SW480 (cell line): Measurements from ENCODE around the gene SMARCE1.
A peak's percentile ranks its signal among the peaks of the same experiment; 100 is the strongest.

Experiments used
- DNase-seq: peaks from one replicate; pipeline ENCODE4 v3.0.0-alpha.2; 2016; ENCODE audit warnings: low spot score

Gene SMARCE1

DNA sequence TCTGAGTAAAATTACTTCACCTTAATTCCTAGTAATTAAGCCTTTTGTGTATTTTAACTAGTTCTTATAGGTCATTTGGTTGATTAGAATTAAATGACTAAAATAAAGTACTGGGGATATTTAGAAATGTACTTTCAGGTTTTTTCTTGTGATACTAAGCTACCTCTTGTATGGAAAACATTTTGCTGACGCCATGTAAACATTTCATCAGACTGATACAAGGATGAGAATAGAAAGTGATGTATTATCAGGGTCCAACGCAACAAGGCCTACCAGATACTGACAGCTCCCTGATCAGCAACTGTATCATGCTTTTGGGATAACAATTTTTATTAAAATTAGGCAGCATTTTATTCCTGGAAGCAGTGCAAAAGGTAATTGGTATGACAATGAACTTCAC lies 1.7 kb downstream of the SMARCE1 start:
- no peak for DNase-seq

DNA sequence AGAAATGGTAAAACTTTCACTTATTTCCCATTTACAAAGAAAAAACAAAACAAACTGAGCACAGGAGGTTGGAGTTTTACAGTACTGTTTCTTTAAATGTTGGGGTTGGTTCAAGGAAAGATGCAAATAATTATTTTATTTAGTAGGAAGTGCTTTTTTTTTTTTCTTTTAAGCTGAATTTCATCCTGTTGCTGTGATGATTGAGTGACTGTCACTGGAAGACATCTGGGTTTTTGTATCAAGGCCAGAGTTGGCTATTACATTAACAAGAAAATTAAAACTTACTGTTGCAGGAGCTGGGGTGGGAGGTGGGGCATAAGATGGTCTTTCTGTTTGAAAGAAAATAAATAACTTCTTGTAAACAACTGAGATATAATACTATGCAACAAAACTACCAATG lies 2.3 kb downstream of the SMARCE1 start:
- DNase-seq, result no peak

DNA sequence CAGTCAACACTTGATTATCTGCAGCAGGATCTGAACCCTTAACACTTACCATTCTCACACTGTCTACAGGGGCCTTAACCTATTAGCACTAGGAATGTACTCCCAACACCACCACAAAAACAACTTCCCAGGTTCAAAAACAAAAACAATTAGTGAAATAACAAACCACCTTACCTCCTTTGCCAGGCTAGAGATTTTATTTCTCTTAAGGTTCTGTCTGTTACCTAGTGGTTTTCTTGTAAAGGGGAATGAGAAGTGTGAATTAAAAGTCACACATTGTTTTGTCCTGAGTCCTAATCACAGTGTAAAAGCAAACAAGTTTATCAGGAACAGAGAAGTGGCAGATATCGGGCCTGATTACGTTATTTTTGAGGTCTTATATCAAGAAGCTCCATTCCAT lies 9.7 kb downstream of the SMARCE1 start:
- no peak for DNase-seq

DNA sequence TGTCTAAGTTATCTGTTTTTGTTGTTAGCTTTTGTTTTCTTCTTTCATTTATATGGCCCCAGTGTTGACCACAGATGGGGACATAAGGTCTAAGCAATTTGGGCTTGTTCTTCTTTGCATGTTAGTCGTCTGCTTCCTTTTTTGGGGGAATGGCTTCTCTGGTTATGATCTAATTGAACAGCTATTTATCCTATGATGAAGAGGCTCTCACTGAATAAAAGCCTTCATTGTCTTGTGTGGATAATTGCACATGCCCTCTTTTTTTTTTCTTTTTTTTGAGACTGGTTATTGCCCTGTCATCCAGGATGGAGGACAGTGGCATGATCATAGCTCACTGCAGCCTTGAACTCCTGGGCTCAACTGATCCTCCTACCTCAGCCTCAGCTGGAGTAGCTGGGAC lies 13.7 kb downstream of the SMARCE1 start:
- peak; percentile 33 for DNase-seq

DNA sequence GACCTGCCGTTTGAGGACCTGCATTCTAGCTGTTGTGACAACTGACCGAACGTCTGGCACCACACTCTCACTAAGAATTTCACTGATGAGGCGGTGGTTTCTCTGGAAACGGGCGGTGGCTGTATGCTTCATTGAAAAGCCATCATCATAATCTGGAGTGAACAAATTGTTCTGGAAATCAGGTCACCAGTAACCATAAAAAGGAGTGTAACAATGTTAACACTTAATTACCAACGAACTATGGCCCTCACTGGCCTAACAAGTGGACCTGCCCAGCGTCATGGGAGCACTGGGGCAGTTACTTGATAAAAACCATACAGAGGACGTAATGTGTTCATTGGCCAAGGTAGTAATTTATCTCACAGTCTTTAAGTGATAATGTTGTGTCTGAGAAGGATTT lies 15.4 kb downstream of the SMARCE1 start:
- no peak for DNase-seq

DNA sequence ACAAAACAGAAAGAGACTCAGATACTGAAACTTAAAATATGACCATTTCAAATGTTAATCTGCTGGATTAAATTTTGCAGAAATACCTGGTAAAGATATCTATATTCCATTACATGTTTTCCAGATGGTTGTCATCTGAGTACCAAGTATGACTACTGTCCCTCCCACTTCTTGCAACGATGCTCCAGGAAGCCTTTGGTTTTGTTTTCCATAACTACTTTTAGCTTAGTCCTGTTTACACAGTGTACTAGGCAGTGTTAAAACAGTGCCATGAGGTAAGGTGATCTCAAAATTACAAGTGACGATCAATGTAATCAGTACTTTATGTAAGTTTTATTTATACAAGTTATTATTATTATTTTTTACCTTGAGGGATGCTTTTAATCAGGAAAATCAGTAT lies 17.8 kb downstream of the SMARCE1 start:
- DNase-seq, result no peak

DNA sequence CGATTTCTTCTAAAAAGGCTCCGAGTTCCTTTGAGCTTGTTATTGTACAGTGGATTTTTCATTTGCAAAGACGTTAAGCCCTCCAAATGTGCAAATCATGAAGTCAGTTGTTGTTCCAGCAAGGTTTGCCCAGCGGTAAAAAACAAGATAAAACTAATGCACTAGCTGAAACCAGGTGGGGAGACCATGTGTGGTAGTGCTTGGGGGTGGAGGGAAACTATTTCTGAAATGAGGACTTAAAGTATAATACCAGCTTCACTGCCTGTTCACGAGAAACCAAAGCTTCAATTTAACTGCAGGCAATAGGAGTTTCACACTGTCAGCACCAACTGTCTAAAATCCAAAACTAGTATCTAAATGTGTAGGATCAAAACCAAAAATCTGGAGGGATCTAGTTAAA lies 22.3 kb downstream of the SMARCE1 start:
- DNase-seq, result no peak

DNA sequence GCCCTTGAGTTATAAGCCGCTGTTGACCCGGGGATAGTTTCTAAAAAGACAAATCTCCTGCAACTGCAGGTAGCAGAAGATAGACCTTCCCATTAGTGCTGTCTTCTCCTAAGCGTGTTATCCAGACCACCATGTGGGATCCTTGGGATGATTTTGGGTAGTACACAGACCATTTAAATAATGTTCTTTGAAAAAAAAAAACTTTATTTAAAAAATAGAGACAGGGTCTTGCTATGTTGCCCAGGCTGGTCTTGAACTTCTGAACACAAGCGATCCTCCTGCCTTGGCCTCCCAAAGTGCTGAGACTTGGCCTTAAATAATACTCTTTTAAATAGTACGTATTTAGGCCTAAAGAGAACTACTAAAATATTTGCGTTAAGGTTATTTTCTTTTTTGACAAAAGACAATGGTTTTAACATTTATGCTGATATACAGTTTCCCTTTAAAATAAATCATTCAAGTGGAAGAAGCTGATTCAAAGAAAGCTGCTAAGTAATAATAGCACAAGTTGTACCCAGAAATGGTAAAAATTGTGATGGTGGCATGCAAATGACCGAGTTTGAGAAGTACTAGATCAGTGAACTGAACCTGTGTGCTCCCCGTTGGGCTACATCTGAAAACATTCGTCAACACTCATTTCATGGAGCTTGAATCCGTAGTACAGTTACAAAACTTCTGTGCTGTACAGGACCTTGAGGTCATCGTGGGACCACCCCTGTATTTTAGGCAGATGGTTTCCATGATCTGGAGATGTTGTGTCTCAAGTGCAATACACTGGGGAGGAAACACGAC lies 24.0 kb downstream of the SMARCE1 start:
- no peak for DNase-seq

DNA sequence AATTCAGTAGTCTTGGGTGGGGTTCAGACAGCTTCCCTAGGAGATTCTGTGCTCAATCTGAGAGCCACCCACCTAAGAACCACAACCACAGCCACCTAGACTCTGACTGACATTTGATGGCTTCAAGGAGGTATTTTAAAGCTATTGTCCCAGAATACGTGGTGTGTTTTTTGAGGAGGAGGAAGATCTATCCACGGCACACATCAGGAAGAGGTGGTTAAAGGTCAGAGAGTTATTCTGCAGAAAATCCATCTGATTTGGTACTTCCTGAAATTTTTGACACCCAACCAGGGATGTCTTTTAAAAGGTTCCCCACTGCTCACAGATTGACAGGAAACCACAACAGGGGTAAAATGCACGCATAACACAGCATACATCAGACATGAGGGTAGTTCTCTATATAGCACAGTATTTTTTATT lies 25.1 kb downstream of the SMARCE1 start:
- no peak for DNase-seq

DNA sequence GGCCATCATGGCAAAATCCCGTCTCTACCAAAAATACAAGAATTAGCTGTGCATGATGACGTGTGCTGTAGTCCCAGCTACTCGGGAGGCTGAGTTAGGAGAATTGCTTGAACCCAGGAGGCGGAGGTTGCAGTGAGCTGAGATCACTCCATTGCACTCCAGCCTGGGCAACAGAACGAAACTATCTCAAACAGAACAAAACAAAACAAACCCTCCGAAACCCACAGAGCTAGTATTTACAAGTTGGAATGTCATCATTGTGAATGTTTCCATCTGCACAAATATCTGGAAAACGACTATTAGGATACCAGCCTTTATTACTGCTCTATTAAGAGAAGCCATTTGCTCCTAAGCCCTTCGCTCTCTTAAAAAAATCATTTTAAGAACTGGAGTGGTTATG lies 26.0 kb downstream of the SMARCE1 start:
- no peak for DNase-seq

DNA sequence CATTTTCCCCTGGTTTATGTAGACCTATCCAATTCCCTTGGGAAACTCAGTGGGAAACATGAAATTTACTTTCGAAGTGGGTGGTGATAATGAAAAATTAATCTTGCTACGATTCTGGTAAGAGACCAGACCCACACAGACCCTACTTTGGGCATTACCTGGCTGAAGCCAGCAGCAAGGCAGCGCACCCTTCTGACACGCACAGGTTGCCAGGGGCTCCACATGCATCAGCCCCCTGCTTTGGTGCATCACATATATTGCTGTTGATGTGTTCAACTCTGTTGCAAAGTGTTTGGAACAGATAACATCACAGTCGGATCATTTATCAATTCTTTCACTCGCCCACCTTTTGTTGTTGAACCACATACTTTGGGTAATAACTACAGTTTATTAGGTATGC lies 26.6 kb downstream of the SMARCE1 start:
- DNase-seq, result no peak

DNA sequence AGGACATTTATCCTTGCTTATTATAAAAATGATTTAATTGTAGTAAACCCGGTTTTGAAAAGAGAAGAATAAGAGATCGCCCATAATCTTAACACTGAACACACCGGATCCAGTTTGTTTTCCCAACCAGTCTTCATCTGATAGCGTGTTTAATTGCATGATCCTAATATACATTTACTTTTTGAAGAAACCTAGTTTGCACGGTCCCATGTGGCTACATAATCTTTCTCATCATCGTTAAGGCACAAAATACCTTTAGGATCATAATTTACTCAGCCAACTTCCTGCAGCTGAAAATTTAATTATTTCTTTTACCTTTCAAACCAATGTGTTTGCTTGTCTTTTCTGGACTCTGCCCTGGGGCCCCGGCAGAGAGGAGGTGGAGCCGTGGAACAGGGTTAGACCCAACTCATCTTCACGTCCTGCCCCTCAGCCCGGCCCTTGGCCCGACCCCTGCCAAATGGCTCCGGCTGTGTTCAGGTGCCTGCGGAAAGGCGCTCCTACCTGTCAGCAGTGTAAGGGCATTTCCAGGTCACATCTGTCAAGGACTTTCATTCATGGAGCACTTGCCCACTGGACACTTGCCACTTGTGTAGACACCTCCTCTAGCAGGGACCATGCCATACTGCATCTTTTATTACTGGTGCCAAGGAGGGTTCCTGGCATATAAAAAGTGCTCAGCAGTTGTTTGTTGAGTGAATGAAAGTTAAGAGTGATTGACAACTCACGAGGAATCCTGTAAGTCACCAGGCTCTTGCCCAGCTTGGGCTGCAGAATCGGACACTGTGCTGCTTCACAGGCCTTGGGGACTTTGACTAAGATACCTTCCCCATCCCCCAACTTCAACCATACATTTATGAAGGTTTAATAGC lies 28.6 kb downstream of the SMARCE1 start:
- no peak for DNase-seq

DNA sequence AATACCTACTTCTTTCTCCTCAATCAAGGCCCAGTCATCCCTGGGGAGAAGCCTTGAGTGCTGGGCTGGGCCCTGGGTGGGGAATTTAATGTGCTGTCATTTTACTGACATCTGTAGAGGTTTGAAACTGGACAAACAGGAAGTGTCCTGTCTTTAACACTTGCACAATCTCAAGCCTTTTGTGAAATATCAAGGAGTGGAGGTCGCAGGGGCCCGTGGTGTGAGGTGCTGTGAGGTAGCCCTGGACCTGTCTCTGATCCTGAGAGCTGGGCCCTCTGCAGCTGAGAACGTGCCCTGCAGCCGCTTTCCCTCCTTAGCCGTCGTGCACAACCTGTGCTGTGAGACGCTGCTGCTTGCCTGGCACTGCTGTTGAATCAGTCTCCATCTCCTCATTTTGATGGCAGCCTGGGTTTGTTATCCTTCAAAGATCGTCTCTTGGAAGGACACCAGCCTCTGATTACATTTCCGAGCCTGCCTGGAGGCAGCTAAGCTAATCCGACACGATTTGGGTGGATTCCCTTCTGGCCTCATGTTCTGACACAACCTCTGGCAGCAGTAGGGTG lies 29.9 kb downstream of the SMARCE1 start:
- DNase-seq, result no peak

DNA sequence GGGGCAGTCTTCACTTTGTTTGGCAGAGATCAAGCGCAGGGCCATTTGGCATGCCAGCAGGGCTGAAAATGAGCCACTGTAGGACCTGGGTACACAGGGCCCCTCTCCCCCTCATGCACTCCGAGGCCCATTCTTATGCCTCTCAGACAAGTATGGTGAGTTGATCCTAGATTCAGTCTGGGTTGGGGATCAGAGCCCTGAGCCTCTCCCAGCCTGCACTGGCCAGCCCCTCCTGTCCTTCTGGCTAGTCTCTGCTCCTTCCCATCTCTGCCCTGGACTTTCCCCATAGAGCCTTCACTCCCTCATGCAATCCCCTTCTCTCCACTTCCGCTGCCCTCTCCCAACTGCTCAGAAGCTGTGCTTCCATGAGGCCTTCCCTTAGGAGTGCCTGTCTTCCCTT lies 31.0 kb downstream of the SMARCE1 start:
- no peak for DNase-seq

DNA sequence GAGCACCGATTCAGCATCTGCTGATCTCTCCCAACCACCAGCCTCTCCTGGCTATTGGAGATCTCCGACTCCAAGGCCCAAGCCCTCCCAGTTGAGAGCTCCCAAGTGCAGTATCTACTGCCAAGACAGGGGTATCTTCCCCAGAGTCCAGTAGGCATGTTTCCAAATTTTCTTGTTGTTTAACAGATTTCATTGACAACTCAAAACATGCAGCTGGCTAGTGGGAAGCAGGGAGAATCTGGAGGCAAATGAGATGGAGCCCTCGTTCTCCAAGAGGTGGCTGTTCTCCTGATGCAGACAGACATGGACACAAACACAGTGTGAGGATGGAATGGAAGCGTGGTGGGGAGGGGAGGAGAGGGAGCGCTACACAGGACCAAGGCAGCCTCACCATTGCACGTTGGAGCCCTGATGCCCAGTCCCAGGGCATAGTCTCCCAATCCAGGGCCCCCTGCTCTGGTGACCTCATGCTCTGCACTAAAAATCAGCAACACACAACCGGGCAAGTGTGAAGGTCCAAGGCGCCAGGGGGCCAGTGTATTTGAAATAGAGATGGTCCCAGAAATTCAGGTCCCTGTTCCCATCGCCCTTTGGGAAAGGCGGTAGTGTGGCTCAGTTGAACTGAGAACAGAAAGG lies 31.7 kb downstream of the SMARCE1 start:
- DNase-seq, result no peak

DNA sequence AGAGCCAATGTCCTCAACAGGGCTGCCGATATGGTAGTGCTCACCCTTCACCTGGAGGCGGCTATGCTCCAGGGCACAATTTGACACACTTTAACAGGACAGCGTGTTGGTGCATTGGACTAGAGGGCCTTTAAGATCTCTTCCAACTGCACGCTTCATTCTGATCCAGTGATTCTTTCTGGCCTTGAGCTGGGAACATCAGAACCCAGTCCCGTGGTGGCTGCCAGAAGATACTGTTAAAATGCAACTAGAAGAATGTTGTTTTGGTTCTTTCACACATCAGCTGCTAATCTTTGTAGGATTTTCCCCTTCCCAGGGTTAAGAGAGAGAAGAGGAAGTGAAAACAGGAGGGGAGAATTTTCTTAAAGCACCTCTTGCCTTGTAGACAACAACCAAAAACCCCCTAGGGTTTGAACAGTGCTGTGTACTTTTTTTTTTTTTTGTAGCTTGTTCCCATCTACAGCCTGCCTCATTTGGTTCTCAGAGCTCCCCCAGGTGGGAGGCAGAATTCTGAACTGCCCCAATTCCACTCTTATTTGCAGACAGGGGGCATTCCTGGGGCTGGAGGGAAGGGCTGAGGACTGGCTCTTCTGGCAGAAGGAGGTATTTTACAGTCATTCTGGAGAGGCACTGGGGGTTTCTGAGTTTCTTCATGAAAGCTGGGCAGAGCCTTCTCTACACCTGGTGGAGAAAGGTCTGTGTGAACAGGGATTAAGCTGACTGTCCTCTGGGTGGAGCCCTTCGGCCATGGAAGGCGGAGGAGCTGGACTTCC lies 32.4 kb downstream of the SMARCE1 start:
- DNase-seq, result peak; percentile 78

DNA sequence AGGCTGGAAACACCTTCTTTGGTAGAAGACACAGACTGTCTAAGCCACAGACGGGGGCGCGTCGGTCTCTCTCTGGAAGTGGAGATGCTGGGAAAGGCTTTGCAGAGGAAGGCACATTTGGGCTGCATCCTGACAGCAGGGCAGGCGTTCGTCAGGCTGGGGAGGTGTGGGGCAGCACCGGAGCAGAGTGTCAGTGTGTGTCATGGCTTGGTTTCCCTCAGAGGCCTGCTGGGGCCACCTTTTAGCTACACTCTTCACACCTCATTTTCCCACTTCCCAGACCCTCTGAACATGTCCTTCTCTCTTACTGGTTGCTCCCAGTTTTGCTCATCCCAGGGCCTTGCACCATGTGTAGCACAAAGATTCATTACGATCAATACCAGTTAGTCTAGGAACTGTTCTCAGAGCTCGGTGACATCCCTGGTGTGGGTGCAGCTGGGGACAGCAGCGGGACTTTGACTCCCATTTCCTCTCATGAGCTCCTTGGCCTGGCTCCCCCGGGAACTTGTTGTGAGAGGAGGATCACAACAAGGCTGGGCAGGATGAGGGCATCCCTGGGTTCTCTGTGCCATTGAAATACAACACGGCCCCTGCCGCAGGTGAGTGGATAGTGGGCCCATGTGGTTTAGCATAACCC lies 33.1 kb downstream of the SMARCE1 start:
- DNase-seq, result no peak

DNA sequence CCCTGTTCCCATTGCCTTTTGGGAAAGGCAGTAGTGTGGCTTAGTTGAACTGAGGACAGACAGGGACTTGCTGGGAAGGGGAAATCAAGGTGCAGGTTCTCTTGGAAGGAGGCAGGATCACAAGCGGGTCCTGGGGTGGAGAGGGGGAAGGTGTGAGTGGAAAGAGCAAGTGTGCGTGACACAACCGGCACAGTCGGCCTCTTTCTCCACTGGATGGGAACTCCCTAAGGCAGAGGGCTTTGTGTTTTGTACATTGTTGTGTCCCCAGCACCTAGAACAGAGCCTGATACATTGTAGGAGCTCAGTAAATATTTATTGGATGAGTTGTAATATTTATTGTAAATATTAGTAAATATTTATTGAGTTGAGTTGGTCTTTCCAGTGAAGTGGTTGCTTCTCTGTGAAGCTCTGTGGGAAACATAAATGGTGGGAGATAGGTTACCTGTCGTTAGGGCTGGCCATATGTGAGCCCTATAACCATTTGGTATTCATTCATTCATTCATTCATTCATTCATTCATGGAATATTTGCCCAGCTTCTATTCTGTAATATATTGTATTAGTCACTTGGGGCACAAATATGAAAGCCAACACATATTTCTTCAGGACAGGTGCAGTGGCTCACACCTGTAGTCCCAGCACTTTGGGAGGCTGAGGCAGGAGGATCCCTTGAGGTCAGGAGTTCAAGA lies 34.0 kb downstream of the SMARCE1 start:
- no peak for DNase-seq

DNA sequence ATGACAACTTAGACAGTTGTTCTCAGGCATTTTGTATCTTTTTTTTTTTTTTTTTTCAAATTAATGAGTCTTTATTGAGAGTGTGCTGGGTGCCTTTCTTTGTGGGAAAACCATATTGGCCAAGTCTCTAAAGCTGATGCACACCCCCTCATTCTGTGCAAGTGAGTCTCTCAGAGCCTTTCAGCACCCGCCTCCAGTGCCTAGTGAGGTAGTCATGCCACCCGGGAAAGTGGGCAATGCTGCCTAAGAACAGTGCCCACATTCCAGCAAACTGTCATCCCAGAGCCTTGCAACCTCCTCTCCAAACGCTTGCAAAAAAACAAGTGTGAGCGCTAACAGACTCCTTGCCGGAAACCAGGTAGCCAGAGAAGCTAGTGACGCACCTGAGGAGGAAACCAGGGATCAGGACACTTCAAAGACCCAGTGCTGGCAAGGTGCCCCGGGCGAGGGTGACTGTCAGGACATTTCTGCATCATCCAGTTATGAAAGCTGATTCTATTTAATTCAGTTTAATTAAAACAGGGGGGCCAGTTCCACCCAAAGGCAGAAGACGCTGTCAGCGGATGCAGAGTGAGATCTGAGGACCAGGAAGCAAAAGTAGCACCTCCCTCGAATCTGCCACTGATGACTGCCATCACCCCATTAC lies 34.9 kb downstream of the SMARCE1 start:
- peak; percentile 35 for DNase-seq

DNA sequence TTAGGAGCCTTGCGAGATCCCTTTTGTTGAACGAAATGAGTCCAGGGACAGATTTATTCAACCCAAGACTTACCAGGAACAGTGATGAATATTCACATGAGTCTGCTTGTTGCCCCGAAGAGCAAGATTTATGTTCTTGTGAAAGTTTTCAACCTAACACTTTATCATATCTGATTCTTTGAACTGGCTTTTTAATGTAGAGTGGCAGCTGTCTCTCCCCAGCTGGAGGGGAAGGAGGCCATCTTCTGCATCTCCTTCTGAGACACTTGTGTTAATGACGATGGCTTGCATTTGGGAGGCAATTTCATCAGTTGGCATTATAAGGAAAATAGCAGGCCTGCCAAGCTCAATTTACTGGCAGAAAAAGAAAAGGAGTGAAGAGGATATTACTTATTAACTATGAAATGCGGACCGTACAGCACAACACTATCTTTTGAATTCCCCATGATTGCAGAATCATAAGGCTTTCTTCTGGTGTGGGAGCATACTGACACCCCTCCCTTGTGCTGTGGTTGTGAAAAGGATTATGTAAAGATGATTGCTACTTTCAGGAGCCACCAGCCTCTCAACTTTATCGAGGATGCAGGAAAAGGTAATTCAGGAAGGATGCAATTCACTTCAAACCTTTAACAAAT lies 35.7 kb downstream of the SMARCE1 start:
- no peak for DNase-seq
